ENCODE measurements around the gene XXYLT1.

XXYLT1 gene

DNA sequence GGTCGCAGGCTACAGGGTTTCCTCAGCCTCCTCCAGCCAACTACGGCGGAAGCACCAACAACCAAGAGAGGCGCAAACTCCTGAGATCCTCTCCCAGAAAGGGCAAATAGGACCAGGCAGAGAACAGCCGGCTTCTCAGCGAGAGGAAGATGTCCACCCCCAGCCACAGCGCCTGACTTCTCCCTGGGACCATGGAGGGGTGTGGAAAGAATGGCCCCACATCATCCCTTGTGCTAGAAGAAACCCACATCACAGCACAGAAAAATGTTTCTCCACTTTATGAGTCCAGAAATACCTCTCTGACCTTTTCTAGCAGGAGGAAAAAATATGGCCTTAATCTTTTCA lies 105.7 kb downstream of the XXYLT1 start:
- H3K36me3 ChIP-seq (ENCODE audit: control insufficient read depth, insufficient read depth, low read length) = no peaks in the 10 kb centered on the region
- H3K4me3 ChIP-seq (replicated peaks; ENCODE audit: low read depth, low read length) = no peak overlapping the region
- no peaks in the 10 kb centered on the region for H3K27me3 ChIP-seq (replicated peaks; ENCODE audit: control insufficient read depth, insufficient read depth, low read length)
- no peak for DNase-seq (ENCODE audit: extremely low read depth, insufficient read length)
- TF ChIP-seq, protein P1, sequence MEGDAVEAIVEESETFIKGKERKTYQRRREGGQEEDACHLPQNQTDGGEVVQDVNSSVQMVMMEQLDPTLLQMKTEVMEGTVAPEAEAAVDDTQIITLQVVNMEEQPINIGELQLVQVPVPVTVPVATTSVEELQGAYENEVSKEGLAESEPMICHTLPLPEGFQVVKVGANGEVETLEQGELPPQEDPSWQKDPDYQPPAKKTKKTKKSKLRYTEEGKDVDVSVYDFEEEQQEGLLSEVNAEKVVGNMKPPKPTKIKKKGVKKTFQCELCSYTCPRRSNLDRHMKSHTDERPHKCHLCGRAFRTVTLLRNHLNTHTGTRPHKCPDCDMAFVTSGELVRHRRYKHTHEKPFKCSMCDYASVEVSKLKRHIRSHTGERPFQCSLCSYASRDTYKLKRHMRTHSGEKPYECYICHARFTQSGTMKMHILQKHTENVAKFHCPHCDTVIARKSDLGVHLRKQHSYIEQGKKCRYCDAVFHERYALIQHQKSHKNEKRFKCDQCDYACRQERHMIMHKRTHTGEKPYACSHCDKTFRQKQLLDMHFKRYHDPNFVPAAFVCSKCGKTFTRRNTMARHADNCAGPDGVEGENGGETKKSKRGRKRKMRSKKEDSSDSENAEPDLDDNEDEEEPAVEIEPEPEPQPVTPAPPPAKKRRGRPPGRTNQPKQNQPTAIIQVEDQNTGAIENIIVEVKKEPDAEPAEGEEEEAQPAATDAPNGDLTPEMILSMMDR (IDR thresholded peaks at IDR 0.05; ENCODE audit: insufficient read depth, low read length, poor library complexity, severe bottlenecking) = no peak

DNA sequence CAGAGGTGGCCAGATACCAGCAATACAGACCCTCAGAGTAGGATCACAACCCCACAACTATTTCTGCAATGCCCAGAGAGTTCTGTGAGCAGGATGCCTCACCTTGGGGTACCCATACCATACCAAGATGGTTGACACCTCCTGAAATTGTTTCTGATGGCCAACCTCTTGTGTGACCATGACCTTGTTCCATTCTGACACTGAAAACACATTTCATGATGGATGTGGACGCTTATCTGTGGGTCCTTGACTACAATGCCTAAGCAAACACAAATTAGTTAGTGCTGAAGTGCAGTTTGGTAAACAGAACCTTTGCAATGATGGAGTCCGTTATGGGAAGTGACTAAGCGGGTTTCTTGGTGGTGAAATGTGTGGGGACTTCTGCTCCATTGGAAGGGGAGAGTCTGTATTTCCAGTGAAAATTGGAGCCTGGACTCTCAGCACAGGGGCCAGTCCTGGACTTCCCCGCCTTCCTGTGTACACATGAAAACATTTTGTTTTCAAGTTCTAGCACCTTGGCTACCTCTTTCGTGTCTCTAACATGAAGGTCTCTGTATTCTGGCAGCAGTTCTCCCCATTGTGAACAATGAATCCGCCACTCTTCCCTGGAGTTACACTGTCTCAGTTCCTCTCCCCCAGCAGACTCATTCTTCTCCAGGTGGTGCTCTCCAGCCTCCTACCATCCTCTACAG lies 106.2 kb downstream of the XXYLT1 start:
- Histone ChIP-seq H3K27me3 (replicated peaks; ENCODE audit: control insufficient read depth, insufficient read depth, low read length) (no peaks in the 10 kb centered on the region), H3K4me3 (replicated peaks; ENCODE audit: low read depth, low read length) (no peak overlapping the region), H3K36me3 (ENCODE audit: control insufficient read depth, insufficient read depth, low read length) (no peaks in the 10 kb centered on the region)
- DNase-seq (ENCODE audit: extremely low read depth, insufficient read length) = no peak
- TF ChIP-seq, protein P1 (IDR thresholded peaks at IDR 0.05; ENCODE audit: insufficient read depth, low read length, poor library complexity, severe bottlenecking) = no peak

DNA sequence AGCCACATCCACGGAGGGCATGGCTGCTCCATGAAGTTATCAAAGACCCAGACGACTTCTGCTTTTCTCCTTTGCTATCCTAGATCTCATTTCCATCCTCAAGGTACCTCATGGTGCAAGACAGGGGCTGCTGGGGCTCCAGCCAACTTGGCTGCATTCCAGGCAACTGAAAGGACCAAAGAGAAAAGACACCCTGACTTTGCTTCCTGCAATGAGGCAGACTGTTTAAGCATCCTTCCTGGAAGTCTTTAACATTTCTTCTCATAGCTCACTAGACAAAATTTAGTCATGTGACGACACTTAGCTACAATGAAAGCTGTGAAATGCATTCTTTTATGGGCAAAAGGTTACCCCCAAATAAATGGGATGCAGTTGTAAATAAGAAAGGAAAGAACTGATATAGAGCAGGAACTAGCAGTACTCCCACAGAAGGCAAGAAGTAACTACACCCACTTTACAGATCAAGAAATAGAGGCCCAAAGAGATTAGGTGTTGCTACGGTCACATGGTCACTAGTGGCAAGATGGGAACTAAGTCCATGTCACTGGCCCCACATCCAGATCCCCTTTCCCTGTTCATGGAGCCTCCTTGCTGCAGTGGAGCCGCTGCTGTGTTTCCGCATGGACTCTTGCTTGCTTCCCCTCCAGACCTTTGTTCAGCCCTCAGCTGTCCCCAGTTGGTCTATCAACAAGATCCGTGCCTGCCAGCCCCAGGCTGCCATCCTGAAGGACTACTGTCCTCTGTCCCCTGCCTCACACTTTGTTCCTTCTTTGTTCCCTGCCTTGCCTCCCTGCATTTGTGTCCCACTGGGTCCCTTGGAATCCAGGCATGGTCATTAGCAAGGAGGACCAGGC lies 107.0 kb downstream of the XXYLT1 start:
- Histone ChIP-seq H3K36me3 (ENCODE audit: control insufficient read depth, insufficient read depth, low read length) (no peaks in the 10 kb centered on the region), H3K27me3 (replicated peaks; ENCODE audit: control insufficient read depth, insufficient read depth, low read length) (no peaks in the 10 kb centered on the region), H3K4me3 (replicated peaks; ENCODE audit: low read depth, low read length) (no peak overlapping the region)
- TF ChIP-seq, protein P1 (IDR thresholded peaks at IDR 0.05; ENCODE audit: insufficient read depth, low read length, poor library complexity, severe bottlenecking) = no peak
- DNase-seq (ENCODE audit: extremely low read depth, insufficient read length) = no peak

- no peaks in the 10 kb centered on the region for H3K36me3 ChIP-seq (ENCODE audit: control insufficient read depth, insufficient read depth, low read length)
- H3K27me3 ChIP-seq (replicated peaks; ENCODE audit: control insufficient read depth, insufficient read depth, low read length) = no peaks in the 10 kb centered on the region
- TF ChIP-seq, protein P1 (IDR thresholded peaks at IDR 0.05; ENCODE audit: insufficient read depth, low read length, poor library complexity, severe bottlenecking) = no peak
- DNase-seq (ENCODE audit: extremely low read depth, insufficient read length) = no peak
- H3K4me3 ChIP-seq (replicated peaks; ENCODE audit: low read depth, low read length) = no peak overlapping the region
Measured at GRCh38 chr3:195162816-195163215, 108.1 kb downstream of the XXYLT1 start.

GRCh38 chr3:195162033-195162669 lies 108.8 kb downstream of the XXYLT1 start:
- peak; percentile 70 for DNase-seq (ENCODE audit: extremely low read depth, insufficient read length)
- Histone ChIP-seq H3K4me3 (replicated peaks; ENCODE audit: low read depth, low read length) (no peak overlapping the region), H3K36me3 (ENCODE audit: control insufficient read depth, insufficient read depth, low read length) (no peaks in the 10 kb centered on the region), H3K27me3 (replicated peaks; ENCODE audit: control insufficient read depth, insufficient read depth, low read length) (no peaks in the 10 kb centered on the region)
- TF ChIP-seq, protein P1 (IDR thresholded peaks at IDR 0.05; ENCODE audit: insufficient read depth, low read length, poor library complexity, severe bottlenecking) = no peak
